Keratinocyte (primary cell): ENCODE data around the gene ARHGAP45. TPM values are rescaled to one million over a fixed set of nuclear protein-coding genes. Genes with fewer than 3 reads are reported as not detected.

Experiments used
- DNase-seq: peaks from one replicate; pipeline ENCODE4 v3.0.0-alpha.2; 2011; ENCODE audit warnings: low read depth, missing footprints, low spot score
- FAIRE-seq: peaks from 2 replicates; lab custom pipeline; 2011; peaks lifted over from hg19 to GRCh38; lab: Jason Lieb, UNC
- H2AFZ ChIP-seq: 2 replicates; pipeline ENCODE4 v1.6.0; 2012; ENCODE audit warnings: low read length, control low read depth, inconsistent platforms; ENCODE audit not compliant: control insufficient read depth
- H3K27ac ChIP-seq: 2 replicates; pipeline ENCODE4 v1.5.1; 2011; ENCODE audit warnings: low read length; ENCODE audit not compliant: control insufficient read depth, insufficient read depth
- H3K27me3 ChIP-seq: 3 replicates; pipeline ENCODE4 v1.6.0; 2011; ENCODE audit warnings: low read length; ENCODE audit not compliant: control insufficient read depth, insufficient read depth; ENCODE audit errors: extremely low read depth
- H3K36me3 ChIP-seq, 2 experiments: 2 replicates in 1 of 2; 3 replicates in 1 of 2; pipeline ENCODE4 v1.5.1; 2011; ENCODE audit warnings: low read length in 2 of 2, mild to moderate bottlenecking in 1 of 2; ENCODE audit not compliant: control insufficient read depth in 2 of 2, insufficient read depth in 2 of 2; ENCODE audit errors: extremely low read depth in 1 of 2
- H3K4me1 ChIP-seq: 3 replicates; pipeline ENCODE4 v1.5.1; 2011; ENCODE audit warnings: low read length; ENCODE audit not compliant: control insufficient read depth, insufficient read depth; ENCODE audit errors: extremely low read depth
- H3K4me2 ChIP-seq: 3 replicates; pipeline ENCODE4 v1.6.0; 2011; ENCODE audit warnings: low read depth, low read length; ENCODE audit not compliant: control insufficient read depth, insufficient read depth; ENCODE audit errors: extremely low read depth
- H3K4me3 ChIP-seq, 3 experiments: fragments of 200-600 bp in 1 of 3; sonication (generic) in 1 of 3; 2 replicates in 2 of 3; 3 replicates in 1 of 3; pipeline ENCODE4 v1.5.1; 2011 to 2016; ENCODE audit warnings: low read length in 3 of 3, mild to moderate bottlenecking in 3 of 3, control low read depth in 2 of 3, inconsistent platforms in 1 of 3, low read depth in 1 of 3, mixed read lengths in 1 of 3, mixed run types in 1 of 3, moderate library complexity in 1 of 3; ENCODE audit not compliant: control insufficient read depth in 2 of 3, insufficient read depth in 2 of 3; ENCODE audit errors: extremely low read depth in 1 of 3
- H3K79me2 ChIP-seq: 2 replicates; pipeline ENCODE4 v1.6.0; 2012; ENCODE audit warnings: low read length; ENCODE audit not compliant: control insufficient read depth, insufficient read depth
- H3K9ac ChIP-seq: 3 replicates; pipeline ENCODE4 v1.6.0; 2011; ENCODE audit warnings: low read length; ENCODE audit not compliant: control insufficient read depth, insufficient read depth; ENCODE audit errors: extremely low read depth
- H3K9me1 ChIP-seq: 3 replicates; pipeline ENCODE4 v1.6.0; 2011; ENCODE audit warnings: low read length; ENCODE audit not compliant: control insufficient read depth, insufficient read depth; ENCODE audit errors: extremely low read depth
- H3K9me3 ChIP-seq: 2 replicates; pipeline ENCODE4 v1.5.1; 2012; ENCODE audit warnings: low read depth, low read length; ENCODE audit not compliant: control insufficient read depth
- H4K20me1 ChIP-seq: 3 replicates; pipeline ENCODE4 v1.6.0; 2011; ENCODE audit warnings: low read length; ENCODE audit not compliant: control insufficient read depth, insufficient read depth; ENCODE audit errors: extremely low read depth
- CTCF ChIP-seq, 3 experiments: IDR thresholded peaks in 1 of 3; conservative IDR thresholded peaks in 1 of 3; optimal IDR thresholded peaks in 1 of 3; 2 replicates in 2 of 3; 3 replicates in 1 of 3; pipeline versions ENCODE3 to v1.5.1; 2011; ENCODE audit warnings: low read length in 3 of 3, mild to moderate bottlenecking in 3 of 3, moderate library complexity in 2 of 3, control low read depth in 1 of 3, inconsistent platforms in 1 of 3; ENCODE audit not compliant: insufficient read depth in 2 of 3; ENCODE audit errors: extremely low read depth in 1 of 3
- EZH2 ChIP-seq: IDR thresholded peaks from one replicate; pipeline ENCODE4 v1.6.1; 2012; ENCODE audit warnings: inconsistent platforms, mild to moderate bottlenecking, low read length, moderate library complexity
- dilution Hi-C: fragments of 300-500 bp; cut with MboI; formaldehyde crosslinking; loops from one replicate; pipeline ENCODE4 v1.7.0; 2020; ENCODE audit warnings: low sequenced_read_pairs; ENCODE audit not compliant: extremely low pct_ligation_motif_present
- polyA plus RNA-seq, 5 experiments: library from polyadenylated mRNA; depleted of rRNA in 3 of 5; stranded (reverse) in 3 of 5; stranded (forward) in 1 of 5; unstranded in 1 of 5; fragments of >200 nt; gene quantifications; 1 replicate in 1 of 5; 2 replicates in 3 of 5; 3 replicates in 1 of 5; pipeline versions ENCODE4 v1.2.1 to v1.2.3, GENCODE V29; 2011 to 2012; ENCODE audit warnings: missing spikeins in 2 of 5, low read depth in 1 of 5, low replicate concordance in 1 of 5

ARHGAP45 gene
- polyA plus RNA-seq, 1 donor (not counting 4 experiments of a cell fraction or from before 2014, with no cell fraction given): 0.56 TPM

- Histone ChIP-seq H3K4me1 (peaks cover 19% of the 10 kb centered on the region), H3K36me3 (peaks cover 12 to 27% of the 10 kb centered on the region in 2 experiments)
- FAIRE-seq: no peak
These were observed 64.1 kb downstream of the ARHGAP45 start for GRCh38 chr19:1130771-1131717.

GRCh38 chr19:1131718-1132551 is 65.0 kb downstream of the ARHGAP45 start:
- Histone ChIP-seq H3K27me3 (no peaks in the 10 kb centered on the region), H3K9me1 (no peaks in the 10 kb centered on the region), H3K9me3 (no peaks in the 10 kb centered on the region), H3K4me1 (peaks cover 19% of the 10 kb centered on the region), H3K4me2 (peak overlapping the region; percentile 79), H4K20me1 (peaks cover 9% of the 10 kb centered on the region), H3K27ac (peak overlapping the region; percentile 73), H3K4me3 (peak overlapping the region; percentile 73 to 88 (median 73)), H3K79me2 (peaks cover 76% of the 10 kb centered on the region), H2AFZ (no peak overlapping the region), H3K36me3 (peaks cover 20% of the 10 kb centered on the region in 2 experiments), H3K9ac (peak overlapping the region; percentile 81)
- DNase-seq: no peak
- TF ChIP-seq CTCF (optimal IDR thresholded peaks at IDR 0.05 in 1 of 3, IDR thresholded peaks at IDR 0.05 in 1 of 3, conservative IDR thresholded peaks at IDR 0.05 in 1 of 3; ENCODE audit: extremely low read depth in 1 of 3, insufficient read depth in 2 of 3, low read length in 3 of 3) (no peak), EZH2 (no peak)
- FAIRE-seq: no peak
- dilution Hi-C loops: no loop called here

More at GRCh38 chr19:1130771-1131717, 64.1 kb downstream of the ARHGAP45 start:
- Histone ChIP-seq H3K9me1 (no peaks in the 10 kb centered on the region), H3K9me3 (no peaks in the 10 kb centered on the region), H3K27me3 (no peaks in the 10 kb centered on the region), H3K9ac (peak overlapping the region; percentile 81), H3K27ac (peak overlapping the region; percentile 73), H3K79me2 (peaks cover 68% of the 10 kb centered on the region), H2AFZ (no peak overlapping the region), H3K4me2 (peak overlapping the region; percentile 79), H3K4me3 (peak overlapping the region; percentile 73 to 88 (median 73)), H4K20me1 (peaks cover 9% of the 10 kb centered on the region)
- dilution Hi-C loops: no loop called here
- no peak for DNase-seq
- TF ChIP-seq CTCF (optimal IDR thresholded peaks at IDR 0.05 in 1 of 3, IDR thresholded peaks at IDR 0.05 in 1 of 3, conservative IDR thresholded peaks at IDR 0.05 in 1 of 3; ENCODE audit: extremely low read depth in 1 of 3, insufficient read depth in 2 of 3, low read length in 3 of 3) (no peak), EZH2 (no peak)
